Peyer's patch (tissue), 4 donors: ENCODE data around the gene ELMO1. TPM values are rescaled to one million over a fixed set of nuclear protein-coding genes. Genes with fewer than 3 reads are reported as not detected.
A peak's percentile ranks its signal among the peaks of the same experiment; 100 is the strongest.

Source experiments
- DNase-seq, 3 donors: peaks; one replicate each; pipeline ENCODE4 v3.0.0-alpha.2; 2017 to 2019
- H3K27ac ChIP-seq, 4 donors: fragments of 200-600 bp; sonication (generic); one replicate each; pipeline ENCODE4 v1.5.1; 2016 to 2019
- H3K27me3 ChIP-seq, 2 donors: fragments of 200-600 bp; sonication (generic); one replicate each; pipeline ENCODE4 v1.5.1; 2019
- H3K36me3 ChIP-seq, 3 donors: fragments of 200-600 bp; sonication (generic); one replicate each; pipeline ENCODE4 v1.5.1; 2016 to 2019
- H3K4me1 ChIP-seq, 4 donors: fragments of 200-600 bp; sonication (generic); one replicate each; pipeline ENCODE4 v1.5.1; 2016 to 2019
- H3K4me3 ChIP-seq, 4 donors: fragments of 200-600 bp; sonication (generic); 1 replicate in 3 of 4; 2 replicates in 1 of 4; pipeline ENCODE4 v1.5.1; 2016 to 2019; ENCODE audit warnings: mild to moderate bottlenecking in 1 of 4
- H3K9me3 ChIP-seq, 4 donors: fragments of 200-600 bp; sonication (generic); one replicate each; pipeline ENCODE4 v1.5.1; 2016 to 2019; ENCODE audit warnings: mild to moderate bottlenecking in 1 of 4
- POLR2A ChIP-seq, 2 donors: fragments of 450-650 bp; IDR thresholded peaks; one replicate each; pipeline ENCODE4 v1.5.1; 2017; ENCODE audit warnings: antibody characterized with exemption in 2 of 2, mild to moderate bottlenecking in 2 of 2, moderate library complexity in 2 of 2
- total RNA-seq, 4 donors: library from RNA; depleted of rRNA; stranded (reverse); fragments of >200 nt; gene quantifications; one replicate each; pipeline ENCODE4 v1.1.0, GENCODE V29; 2016
- TF ChIP-seq, protein P1 (sequence below), 6 experiments: fragments of 450-650 bp in 4 of 6; fragments of 200-600 bp in 2 of 6; sonication (generic) in 1 of 6; IDR thresholded peaks; one replicate each; pipeline ENCODE4 v1.5.1; 2017 to 2019; ENCODE audit warnings: antibody characterized with exemption in 6 of 6, mild to moderate bottlenecking in 3 of 6, moderate library complexity in 1 of 6

The ELMO1 gene
- total RNA-seq, 4 donors from 2014 or later, result 43.1 to 381 (median 72.2) TPM

GRCh38 chr7:37344886-37345579, 103.6 kb downstream of the ELMO1 start:
- Histone ChIP-seq H3K4me3 (no peak overlapping the region), H3K9me3 (no peaks in the 10 kb centered on the region), H3K27me3 (no peaks in the 10 kb centered on the region), H3K4me1 (peaks cover 0 to 15% (median 6%) of the 10 kb centered on the region in 4 donors), H3K27ac (peak overlapping the region in 3 of 4 donors; percentile 26 to 87 (median 35)), H3K36me3 (no peaks in the 10 kb centered on the region)
- TF ChIP-seq, protein P1, sequence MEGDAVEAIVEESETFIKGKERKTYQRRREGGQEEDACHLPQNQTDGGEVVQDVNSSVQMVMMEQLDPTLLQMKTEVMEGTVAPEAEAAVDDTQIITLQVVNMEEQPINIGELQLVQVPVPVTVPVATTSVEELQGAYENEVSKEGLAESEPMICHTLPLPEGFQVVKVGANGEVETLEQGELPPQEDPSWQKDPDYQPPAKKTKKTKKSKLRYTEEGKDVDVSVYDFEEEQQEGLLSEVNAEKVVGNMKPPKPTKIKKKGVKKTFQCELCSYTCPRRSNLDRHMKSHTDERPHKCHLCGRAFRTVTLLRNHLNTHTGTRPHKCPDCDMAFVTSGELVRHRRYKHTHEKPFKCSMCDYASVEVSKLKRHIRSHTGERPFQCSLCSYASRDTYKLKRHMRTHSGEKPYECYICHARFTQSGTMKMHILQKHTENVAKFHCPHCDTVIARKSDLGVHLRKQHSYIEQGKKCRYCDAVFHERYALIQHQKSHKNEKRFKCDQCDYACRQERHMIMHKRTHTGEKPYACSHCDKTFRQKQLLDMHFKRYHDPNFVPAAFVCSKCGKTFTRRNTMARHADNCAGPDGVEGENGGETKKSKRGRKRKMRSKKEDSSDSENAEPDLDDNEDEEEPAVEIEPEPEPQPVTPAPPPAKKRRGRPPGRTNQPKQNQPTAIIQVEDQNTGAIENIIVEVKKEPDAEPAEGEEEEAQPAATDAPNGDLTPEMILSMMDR (IDR thresholded peaks at IDR 0.05), result no peak
- TF ChIP-seq POLR2A (IDR thresholded peaks at IDR 0.05), result no peak
- DNase-seq, result peak in 1 of 3 donors; percentile 43

- Histone ChIP-seq H3K4me1 (peaks cover 0 to 18% (median 6%) of the 10 kb centered on the region in 4 donors), H3K36me3 (no peaks in the 10 kb centered on the region), H3K4me3 (peak overlapping the region; percentile 28 to 52 (median 32)), H3K27ac (peak overlapping the region; percentile 5 to 87 (median 46)), H3K27me3 (no peaks in the 10 kb centered on the region), H3K9me3 (no peaks in the 10 kb centered on the region)
- TF ChIP-seq, protein P1 (IDR thresholded peaks at IDR 0.05), result peak in 4 of 6 experiments; percentile 4 to 34 (median 16)
- no peak for TF ChIP-seq POLR2A (IDR thresholded peaks at IDR 0.05)
- DNase-seq, result peak in 2 of 3 donors; percentile 83 to 86
Observed at GRCh38 chr7:37342688-37343471, 105.8 kb downstream of the ELMO1 start.

DNA sequence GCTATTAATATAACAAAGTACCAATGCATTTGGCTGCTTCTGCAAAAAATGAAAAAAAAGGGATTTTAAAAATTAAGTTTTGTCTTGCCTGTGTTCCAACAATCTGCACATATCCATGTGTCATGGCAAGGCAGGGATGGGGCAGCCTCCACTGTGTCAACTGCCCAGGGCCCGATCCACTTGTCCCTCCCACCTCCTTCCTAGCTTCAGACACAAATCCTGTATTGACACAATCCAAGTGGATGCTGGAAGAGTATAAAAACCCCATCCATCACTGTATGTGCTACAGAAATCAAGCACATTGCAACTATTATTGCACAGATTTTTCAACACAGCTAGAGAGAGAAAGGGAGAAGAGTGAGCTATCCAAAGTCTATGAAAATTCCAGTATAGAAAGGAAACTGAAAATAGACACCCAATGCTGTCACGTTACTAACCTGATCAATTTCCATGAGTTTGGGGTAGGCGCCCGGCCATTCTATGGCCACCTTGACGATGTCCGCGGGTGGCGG, 106.4 kb downstream of the ELMO1 start:
- H3K27ac ChIP-seq, result peak overlapping the region in 3 of 4 donors; percentile 5 to 87 (median 69)
- H3K4me3 ChIP-seq, result peak overlapping the region; percentile 28 to 52 (median 32)
- peaks cover 0 to 20% (median 6%) of the 10 kb centered on the region in 4 donors for H3K4me1 ChIP-seq
- DNase-seq, result no peak
- H3K36me3 ChIP-seq, result no peaks in the 10 kb centered on the region
- TF ChIP-seq POLR2A (IDR thresholded peaks at IDR 0.05), result no peak
- TF ChIP-seq, protein P1 (IDR thresholded peaks at IDR 0.05), result no peak
- no peaks in the 10 kb centered on the region for H3K9me3 ChIP-seq
- no peaks in the 10 kb centered on the region for H3K27me3 ChIP-seq

- H3K27ac ChIP-seq, result peak overlapping the region in 1 of 4 donors; percentile 87
- H3K4me3 ChIP-seq, result peak overlapping the region in 1 of 4 donors; percentile 24
- H3K36me3 ChIP-seq, result no peaks in the 10 kb centered on the region
- peaks cover 0 to 20% (median 6%) of the 10 kb centered on the region in 4 donors for H3K4me1 ChIP-seq
- H3K27me3 ChIP-seq, result no peaks in the 10 kb centered on the region
- no peaks in the 10 kb centered on the region for H3K9me3 ChIP-seq
- DNase-seq, result no peak
- TF ChIP-seq, protein P1 (IDR thresholded peaks at IDR 0.05), result no peak
- no peak for TF ChIP-seq POLR2A (IDR thresholded peaks at IDR 0.05)
Observed at GRCh38 chr7:37341033-37341630, 107.5 kb downstream of the ELMO1 start.

DNA sequence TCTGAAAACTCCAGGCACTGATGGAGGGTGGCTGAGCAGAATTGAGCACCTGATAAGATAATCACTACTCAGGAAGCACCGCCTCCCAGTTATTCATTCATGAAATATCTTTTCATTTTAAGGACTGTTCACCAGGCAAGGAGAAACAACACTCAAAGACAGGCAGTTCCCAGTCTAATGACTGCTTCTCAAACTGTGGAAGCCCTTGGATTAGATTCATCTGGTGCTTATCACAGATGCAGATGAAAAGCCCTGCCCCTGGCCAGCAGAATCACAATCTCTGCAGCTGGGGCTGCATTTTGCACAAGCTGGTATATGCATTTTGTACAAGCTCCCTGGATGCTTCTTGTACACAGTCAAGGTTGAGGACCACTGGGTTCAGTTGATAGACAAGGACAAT, 109.7 kb downstream of the ELMO1 start:
- Histone ChIP-seq H3K27ac (peak overlapping the region in 1 of 4 donors; percentile 69), H3K4me3 (no peak overlapping the region), H3K27me3 (no peaks in the 10 kb centered on the region), H3K36me3 (no peaks in the 10 kb centered on the region), H3K4me1 (peaks cover 0 to 17% (median 0%) of the 10 kb centered on the region in 4 donors), H3K9me3 (no peaks in the 10 kb centered on the region)
- no peak for DNase-seq
- TF ChIP-seq, protein P1 (IDR thresholded peaks at IDR 0.05), result no peak
- no peak for TF ChIP-seq POLR2A (IDR thresholded peaks at IDR 0.05)
